ENCODE data around the gene NPPA.

NPPA gene

GRCh38 chr1:11845641-11846335 is 1.8 kb downstream of the NPPA start:
- H3K4me3 ChIP-seq (ENCODE audit: low read depth, low read length): no peak overlapping the region

DNA sequence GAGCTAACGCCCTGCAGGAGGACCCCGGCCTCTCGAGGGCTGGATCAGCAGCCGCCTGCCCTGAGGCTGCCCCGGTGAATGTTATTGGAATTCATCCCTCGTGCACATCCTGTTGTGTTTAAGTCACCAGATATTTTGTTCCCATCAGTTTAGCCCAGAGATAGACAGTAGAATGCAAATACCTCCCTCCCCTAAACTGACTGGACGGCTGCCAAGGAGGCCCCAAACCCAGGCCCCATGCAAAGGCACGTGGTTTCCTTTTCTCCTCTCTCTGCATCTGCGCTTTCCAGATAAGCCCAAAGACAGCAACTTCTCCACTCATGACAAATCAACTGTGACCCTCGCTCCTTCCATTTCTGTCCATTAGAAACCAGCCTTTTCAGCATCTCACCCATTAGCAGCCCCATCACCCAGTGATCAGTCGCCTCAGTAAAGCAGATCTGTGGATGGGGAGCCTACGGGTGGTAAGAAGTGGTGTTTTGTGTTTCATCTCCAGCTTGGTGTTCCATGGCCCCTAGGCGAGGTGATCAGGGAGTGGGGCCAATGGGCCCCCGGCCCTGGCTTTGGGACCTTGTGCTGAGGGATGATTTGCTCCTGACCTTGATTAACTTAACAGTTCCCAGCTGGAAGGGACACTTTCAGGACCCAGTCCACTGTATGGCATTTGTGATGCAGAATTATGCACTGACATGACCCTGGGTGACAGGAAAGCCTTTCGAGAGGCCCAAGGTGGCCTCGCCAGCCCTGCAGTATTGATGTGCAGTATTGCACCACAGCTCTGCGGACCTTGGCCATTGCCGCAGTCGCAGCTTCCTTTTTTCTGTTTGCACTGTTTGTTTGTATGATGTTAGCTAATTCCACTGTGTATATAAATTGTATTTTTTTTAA is 5.2 kb downstream of the NPPA start:
- H3K4me3 ChIP-seq (ENCODE audit: low read depth, low read length): no peak overlapping the region

DNA sequence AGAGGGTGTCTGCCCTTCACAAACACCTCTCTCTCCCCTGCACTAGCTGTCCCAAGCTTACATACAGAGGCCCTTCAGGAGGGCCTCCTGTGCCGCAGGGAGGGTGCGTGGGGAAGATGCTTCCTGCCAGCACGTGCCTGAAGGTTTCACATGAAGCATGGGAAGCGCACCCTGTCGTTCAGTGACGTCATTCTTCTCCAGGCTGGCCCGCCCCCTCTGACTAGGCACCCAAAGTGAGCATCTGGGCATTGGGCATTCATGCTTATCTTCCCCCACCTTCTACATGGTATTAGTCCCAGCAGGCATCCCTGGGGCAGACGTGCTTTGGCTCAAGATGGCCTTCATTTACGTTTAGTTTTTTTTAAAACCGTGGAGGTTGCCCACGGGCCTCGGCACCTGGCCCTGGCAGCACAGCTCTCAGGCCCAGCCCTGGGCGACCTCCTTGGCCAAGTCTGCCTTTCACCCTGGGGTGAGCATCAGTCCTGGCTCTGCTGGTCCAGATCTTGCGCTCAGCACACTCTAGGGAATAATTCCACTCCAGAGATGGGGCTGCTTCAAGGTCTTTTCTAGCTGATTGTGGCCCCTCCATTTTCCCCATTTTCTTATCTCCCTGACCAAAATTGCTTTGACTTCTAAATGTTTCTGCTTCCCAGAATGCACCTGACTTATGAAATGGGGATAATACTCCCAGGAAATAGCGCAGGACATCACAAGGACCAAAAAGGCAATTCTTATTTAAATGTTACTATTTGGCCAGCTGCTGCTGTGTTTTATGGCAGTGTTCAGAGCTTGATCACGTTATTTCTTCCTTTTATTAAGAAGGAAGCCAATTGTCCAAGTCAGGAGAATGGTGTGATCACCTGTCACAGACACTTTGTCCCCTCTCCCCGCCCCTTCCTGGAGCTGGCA is 6.1 kb downstream of the NPPA start:
- H3K4me3 ChIP-seq (ENCODE audit: low read depth, low read length): no peak overlapping the region

GRCh38 chr1:11839727-11840705 is 7.6 kb downstream of the NPPA start:
- no peak overlapping the region for H3K4me3 ChIP-seq (ENCODE audit: low read depth, low read length)

DNA sequence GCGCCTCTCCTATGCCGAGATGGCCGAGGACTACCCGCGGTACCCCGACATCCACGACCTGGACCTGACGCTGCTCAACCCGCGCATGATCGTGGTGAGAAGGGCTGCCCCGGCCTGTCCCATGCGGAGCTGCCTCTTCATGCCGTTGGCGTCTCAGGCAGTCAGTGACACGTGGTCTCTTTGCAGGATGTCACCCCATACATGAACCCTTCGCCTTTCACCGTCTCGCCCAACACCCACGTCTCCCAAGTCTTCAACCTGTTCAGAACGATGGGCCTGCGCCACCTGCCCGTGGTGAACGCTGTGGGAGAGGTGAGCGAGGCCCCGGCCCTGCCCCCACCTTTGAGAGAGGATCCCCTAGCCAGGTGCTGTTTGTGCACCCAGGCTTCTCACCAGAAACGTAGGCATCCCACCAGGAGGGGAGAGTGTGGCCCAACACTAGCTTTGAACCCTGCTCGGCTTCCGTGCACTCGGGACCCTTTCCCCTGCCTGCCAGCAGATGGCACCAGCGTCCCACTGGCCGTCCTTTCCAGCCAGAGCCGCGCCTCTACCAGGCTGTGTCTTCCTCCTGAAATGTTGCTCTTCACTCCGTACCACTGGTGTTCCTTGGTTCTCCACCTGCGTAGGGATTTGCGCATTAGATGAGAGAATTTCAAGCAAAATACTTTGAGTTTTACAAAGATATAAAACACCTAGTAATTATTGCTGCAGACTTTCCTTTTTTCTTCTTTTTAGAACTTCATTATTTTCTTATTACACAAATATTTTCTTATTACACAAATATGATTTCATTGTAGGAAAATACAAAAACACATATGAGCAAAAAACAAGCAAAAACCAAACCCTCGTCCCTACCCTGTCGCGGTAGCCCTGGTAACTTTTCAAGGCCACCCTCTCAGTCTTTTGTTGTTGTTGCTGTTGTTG is 9.0 kb downstream of the NPPA start:
- no peak overlapping the region for H3K4me3 ChIP-seq (ENCODE audit: low read depth, low read length)

DNA sequence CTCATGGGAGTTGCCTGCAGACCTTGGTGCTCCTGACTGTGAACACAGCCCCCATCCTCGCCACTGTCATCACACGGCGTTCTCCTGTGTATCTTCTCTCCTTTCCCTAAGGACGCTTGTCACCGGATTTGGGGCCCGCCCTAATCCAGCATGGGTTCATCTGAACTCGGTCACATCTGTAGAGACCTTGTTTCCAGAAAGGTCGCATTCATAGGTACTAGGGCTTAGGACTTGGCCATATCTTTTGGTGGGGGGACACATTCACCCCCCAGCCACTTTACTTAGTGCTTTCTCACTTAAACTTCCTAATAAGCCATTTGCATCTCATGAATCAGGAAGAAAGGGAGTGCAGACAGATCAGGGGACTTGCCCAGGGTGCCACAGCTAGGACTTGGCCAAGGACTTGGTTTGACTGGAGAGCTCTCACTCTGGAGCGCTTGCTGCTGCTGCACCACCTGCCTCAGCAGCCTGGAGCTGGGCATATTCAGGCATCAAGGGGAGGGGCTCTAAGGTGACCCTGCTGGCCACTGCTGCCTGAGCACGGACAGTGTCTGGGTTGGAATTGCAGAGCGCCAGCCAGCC is 9.7 kb downstream of the NPPA start:
- H3K4me3 ChIP-seq (ENCODE audit: low read depth, low read length): no peak overlapping the region

GRCh38 chr1:11836955-11837766 is 10.4 kb downstream of the NPPA start:
- H3K4me3 ChIP-seq (ENCODE audit: low read depth, low read length): no peak overlapping the region

DNA sequence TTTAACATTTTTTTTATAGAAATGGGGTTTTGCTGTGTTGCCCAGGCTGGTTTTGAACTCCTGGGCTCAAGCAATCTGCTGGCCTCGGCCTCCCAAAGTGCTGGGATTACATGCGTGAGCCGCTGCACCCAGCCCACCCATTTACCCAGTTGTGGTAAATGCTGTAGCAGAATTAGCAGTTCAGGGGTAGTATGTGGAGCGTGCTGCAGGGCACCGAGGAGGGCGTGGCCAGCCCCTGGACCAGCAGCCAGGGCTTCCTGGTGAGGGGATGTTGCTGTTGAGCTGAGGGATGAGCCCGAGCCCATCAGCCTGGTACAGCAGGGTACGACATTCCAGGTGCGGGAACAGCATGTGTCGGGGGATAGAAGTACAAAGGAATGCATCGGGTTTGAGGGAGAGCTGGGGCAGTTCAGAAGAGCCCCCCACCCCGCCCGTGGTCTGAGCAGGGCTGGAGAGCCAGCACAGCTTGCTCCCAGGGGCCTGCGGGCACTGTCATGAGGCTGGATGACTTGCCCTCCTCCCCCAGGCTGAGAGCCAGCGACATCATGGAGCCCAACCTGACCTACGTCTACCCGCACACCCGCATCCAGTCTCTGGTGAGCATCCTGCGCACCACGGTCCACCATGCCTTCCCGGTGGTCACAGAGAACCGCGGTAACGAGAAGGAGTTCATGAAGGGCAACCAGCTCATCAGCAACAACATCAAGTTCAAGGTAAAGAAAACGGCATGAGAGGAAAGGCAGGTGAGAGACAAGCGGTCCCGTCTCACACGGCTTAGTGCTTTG is 11.9 kb downstream of the NPPA start:
- H3K4me3 ChIP-seq (ENCODE audit: low read depth, low read length): no peak overlapping the region

DNA sequence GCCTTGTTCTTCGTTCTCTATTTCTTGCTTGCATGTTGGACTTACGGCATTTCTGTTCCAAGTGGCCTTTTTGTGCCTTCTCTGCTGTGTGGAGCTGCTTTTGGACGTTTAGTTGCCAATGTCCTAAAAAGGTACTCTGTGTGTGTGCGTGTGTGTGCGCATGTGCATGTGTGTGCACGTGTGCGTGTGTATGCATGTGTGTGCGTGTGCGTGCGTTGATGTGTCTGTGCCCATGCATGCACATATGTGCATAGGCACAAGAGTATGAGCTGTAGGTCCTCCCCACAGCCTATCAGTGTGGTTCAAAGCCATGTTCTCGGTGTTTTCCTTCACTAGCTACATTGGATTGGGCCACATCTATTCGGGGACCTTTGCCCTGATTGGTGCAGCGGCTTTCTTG is 13.7 kb downstream of the NPPA start:
- no peak overlapping the region for H3K4me3 ChIP-seq (ENCODE audit: low read depth, low read length)

DNA sequence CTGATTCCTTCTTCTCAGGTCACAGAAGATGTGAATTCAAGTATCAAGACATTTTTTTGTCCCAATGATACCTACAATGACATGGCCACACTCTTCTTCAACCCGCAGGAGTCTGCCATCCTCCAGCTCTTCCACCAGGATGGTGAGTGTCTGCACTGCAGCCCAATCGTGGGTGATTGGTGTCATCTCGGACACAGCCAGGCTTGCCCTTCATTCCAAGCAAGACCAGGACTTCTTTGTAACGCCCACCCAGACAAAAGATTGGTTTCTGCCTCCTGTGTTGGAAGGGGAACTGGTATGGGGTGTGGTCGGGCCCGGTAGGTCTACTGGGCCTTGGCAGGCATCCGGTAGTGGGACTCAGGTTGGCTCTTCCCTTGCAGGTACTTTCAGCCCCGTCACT is 14.1 kb downstream of the NPPA start:
- no peak overlapping the region for H3K4me3 ChIP-seq (ENCODE audit: low read depth, low read length)

DNA sequence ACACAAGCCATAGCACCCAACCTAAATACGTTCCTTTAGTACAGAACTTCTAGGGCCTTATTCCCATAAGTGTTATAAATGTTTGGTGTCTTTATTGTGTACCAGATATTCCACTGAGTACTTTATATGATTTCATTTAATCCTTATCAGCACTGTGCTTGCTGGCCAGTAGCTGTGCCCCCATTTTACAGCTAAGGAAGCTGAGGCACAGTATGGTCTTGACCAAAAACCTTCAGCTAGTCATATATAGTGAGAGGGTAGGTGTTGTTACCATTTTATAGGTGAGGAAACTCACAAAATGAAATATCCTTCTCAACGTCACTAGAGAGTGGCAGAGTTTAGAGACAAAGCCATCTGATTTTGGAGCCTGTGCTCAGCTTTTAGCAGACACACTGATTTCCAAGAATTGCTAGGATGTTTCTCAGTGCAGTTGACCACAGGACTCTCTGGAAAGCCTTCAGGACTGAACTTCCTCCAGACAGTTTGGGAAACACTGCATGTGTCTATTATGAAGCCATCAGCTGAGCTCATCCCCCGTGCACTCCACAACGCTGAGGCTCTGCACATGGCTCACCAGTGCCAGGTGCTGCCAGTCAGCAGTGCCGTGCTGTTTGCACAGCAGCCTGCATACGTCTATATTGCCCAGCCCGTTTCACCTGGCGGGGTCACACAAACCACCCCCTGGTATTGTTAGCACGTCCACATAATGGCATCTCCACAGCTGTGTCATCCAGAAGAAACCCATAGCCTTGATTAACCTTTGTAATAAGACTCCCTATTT is 15.4 kb downstream of the NPPA start:
- no peak overlapping the region for H3K4me3 ChIP-seq (ENCODE audit: low read depth, low read length)

GRCh38 chr1:11828511-11828910 is 19.1 kb downstream of the NPPA start:
- no peak overlapping the region for H3K4me3 ChIP-seq (ENCODE audit: low read depth, low read length)

DNA sequence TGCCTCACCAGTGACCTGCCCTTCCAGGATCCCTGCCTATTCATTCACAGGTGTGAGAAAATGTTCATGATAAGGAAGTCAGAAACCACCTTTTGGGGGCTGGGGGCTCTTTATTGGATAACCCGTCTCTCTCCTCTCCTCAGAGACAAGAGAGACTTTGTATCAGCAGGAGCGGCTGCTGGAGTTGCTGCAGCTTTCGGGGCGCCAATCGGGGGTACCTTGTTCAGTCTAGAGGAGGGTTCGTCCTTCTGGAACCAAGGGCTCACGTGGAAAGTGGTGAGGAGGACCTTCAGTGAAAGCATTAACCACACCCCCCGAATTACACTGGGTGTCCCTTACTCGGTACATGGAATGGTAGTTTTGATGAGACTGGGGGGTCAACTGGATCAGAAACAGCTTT is 20.6 kb downstream of the NPPA start:
- H3K4me3 ChIP-seq (ENCODE audit: low read depth, low read length): no peak overlapping the region

DNA sequence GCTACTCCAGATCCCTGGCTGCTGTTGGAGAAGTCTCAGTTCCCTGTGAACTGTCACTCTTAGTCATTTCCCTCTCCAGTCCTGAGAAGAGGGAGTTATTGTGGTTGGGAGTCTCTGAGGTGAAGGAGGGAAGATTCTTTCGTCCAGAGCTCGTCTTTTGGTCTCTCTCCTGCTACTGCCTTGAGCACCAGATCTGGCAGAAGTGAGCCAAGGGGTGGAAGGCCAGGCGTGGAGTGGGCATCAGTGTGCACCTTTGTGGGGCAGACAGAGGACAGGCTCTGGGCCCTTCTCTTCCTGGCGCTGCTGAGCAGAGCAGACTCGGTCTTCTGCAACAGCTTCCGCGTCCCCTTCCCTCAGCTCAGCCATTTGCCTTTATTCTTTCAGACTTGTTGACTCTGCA is 22.5 kb downstream of the NPPA start:
- H3K4me3 ChIP-seq (ENCODE audit: low read depth, low read length): no peak overlapping the region

DNA sequence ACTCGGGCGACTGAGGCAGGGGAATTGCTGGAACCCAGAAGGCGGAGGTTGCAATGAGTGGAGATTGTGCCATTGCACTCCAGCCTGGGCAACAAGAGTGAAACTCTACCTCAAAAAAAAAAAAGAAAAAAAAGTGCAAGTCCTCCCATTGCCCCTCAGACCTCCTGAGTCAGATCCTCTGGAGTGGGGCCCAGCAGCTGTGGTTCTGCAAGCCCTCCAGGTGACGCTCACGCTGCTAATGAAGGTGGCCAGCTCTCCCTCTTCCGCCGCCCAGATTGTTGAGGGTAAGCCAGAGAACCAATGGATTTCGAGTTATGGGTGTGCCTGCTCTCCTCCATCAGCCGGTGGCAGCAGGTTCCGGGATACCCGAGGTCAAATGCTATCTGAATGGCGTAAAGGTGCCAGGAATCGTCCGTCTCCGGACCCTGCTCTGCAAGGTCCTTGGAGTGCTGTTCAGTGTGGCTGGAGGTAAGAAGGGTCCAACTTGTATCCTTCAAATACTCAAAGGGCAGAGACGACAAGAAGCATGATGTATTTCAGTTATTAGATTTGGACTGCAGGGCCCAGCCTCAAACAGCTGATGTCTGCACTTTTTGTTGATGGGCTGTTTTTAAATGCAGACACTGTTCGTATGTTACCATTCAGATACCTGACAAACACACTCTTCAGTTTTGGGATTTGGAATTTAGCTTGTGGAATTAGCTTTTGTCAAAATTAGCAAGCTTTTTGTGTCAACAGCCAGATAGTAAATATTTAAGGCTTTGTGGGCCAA is 24.0 kb downstream of the NPPA start:
- no peak overlapping the region for H3K4me3 ChIP-seq (ENCODE audit: low read depth, low read length)

DNA sequence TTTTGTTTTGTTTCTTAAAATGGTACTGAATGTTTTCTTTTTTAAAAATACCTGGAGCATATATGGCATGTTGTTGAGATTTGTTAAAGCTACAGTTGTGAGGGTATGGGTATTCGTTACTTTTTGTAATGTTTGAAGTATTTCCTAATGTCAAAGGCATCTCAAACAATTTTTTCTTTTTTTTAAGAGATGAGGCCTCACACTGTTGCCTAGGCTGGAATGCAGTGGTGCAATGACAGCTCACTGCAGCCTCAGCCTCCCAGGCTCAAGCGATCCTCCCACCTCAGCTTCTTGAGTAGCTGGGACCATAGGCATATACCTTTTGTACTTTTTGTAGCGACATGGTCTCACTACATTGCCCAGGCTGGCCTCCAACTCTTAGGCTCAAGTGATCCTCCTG is 25.5 kb downstream of the NPPA start:
- H3K4me3 ChIP-seq (ENCODE audit: low read depth, low read length): no peak overlapping the region

Data from iPS-11a (cell line).